Heart left ventricle (tissue), 13 donors: ENCODE results near the gene NOX5.

Source experiments
- CTCF ChIP-seq, 12 donors: fragments of 200-600 bp; sonication (generic) in 4 of 12; IDR thresholded peaks; one replicate each; pipeline versions ENCODE4 v1.5.0 to v1.8.0; 2018 to 2022; ENCODE audit warnings: antibody characterized with exemption in 12 of 12, mild to moderate bottlenecking in 5 of 12
- POLR2A ChIP-seq, 2 donors: fragments of 450-650 bp; IDR thresholded peaks; one replicate each; pipeline ENCODE4 v1.6.1; 2017; ENCODE audit warnings: antibody characterized with exemption in 2 of 2, mild to moderate bottlenecking in 2 of 2, moderate library complexity in 2 of 2
- donor health status: ischemic (EF 13 %, LVEDD 7.1; RV severe dilation, severe dysfunction).
- donor health status: DM: no; HTN: yes; CAD: no.
- donor health status: DM: no; HTN: no; CAD: no.
- donor health status: ischemic (EF 25% LVEDD 6.9; RV normal size, moderate dysfunction).
- donor health status: ischemic (EF 25% LVEDD 5.7; RV mildly dilated, moderate dysfunction).
- donor health status: ischemic (EF 35%, LVEDD 5.7; RV mildly dilated, moderate dysfunction).
- donor health status: nonischemic (EF 11% LVEDD 7.7; RV severe dilation, severe dysfunction).
- donor health status: DM: yes; HTN: yes; CAD: no.
- donor health status: PGD.
- donor health status: ischemic (EF 29% LVEDD 5.4; RV normal size, mild dysfunction).
- donor health status: nonischemic (EF 23%, LVEDD 6.1; RV moderate dilation, normal function).

GRCh38 chr15:68992696-68993095, 21.8 kb upstream of the NOX5 start:
- TF ChIP-seq POLR2A (IDR thresholded peaks at IDR 0.05), result no peak
- TF ChIP-seq CTCF (IDR thresholded peaks at IDR 0.05), result no peak
